Measurements from ENCODE around the gene UNKL.

UNKL gene

GRCh38 chr16:1414532-1415260 is at the start of gene UNKL:
UNKL (minus strand) TSS chr16:1414704; CDS start chr16:1414691, 13 bp downstream.
- DNase-seq (ENCODE audit: low read depth in 2 of 3, low spot score in 1 of 3): peak; percentile 61 to 79 (median 75)

GRCh38 chr16:1461146-1461545 is 46.6 kb upstream of the UNKL start:
- no peak for DNase-seq (ENCODE audit: low read depth in 2 of 3, low spot score in 1 of 3)

- DNase-seq (ENCODE audit: low read depth in 2 of 3, low spot score in 1 of 3): no peak
These were observed 46.2 kb upstream of the UNKL start for GRCh38 chr16:1460602-1461138.

- no peak for DNase-seq (ENCODE audit: low read depth in 2 of 3, low spot score in 1 of 3)
These were observed 45.5 kb upstream of the UNKL start for GRCh38 chr16:1459967-1460366.

- DNase-seq (ENCODE audit: low read depth in 2 of 3, low spot score in 1 of 3): no peak
These were observed 44.5 kb upstream of the UNKL start for GRCh38 chr16:1458977-1459341.

GRCh38 chr16:1458336-1458976 is 44.0 kb upstream of the UNKL start:
- peak; percentile 5 to 33 (median 23) for DNase-seq (ENCODE audit: low read depth in 2 of 3, low spot score in 1 of 3)

- DNase-seq (ENCODE audit: low read depth in 2 of 3, low spot score in 1 of 3): no peak
These were observed 43.2 kb upstream of the UNKL start for GRCh38 chr16:1457489-1458245.

- DNase-seq (ENCODE audit: low read depth in 2 of 3, low spot score in 1 of 3): no peak
These were observed 42.4 kb upstream of the UNKL start for GRCh38 chr16:1456951-1457350.

GRCh38 chr16:1455190-1456171 is 41.0 kb upstream of the UNKL start:
- no peak for DNase-seq (ENCODE audit: low read depth in 2 of 3, low spot score in 1 of 3)

GRCh38 chr16:1454561-1454960 is 40.1 kb upstream of the UNKL start:
- DNase-seq (ENCODE audit: low read depth in 2 of 3, low spot score in 1 of 3): no peak

GRCh38 chr16:1453316-1453715 is 38.8 kb upstream of the UNKL start:
- no peak for DNase-seq (ENCODE audit: low read depth in 2 of 3, low spot score in 1 of 3)

GRCh38 chr16:1452530-1452929 is 38.0 kb upstream of the UNKL start:
- no peak for DNase-seq (ENCODE audit: low read depth in 2 of 3, low spot score in 1 of 3)

GRCh38 chr16:1451702-1452392 is 37.3 kb upstream of the UNKL start:
- DNase-seq (ENCODE audit: low read depth in 2 of 3, low spot score in 1 of 3): no peak

- DNase-seq (ENCODE audit: low read depth in 2 of 3, low spot score in 1 of 3): no peak
These were observed 36.3 kb upstream of the UNKL start for GRCh38 chr16:1450841-1451240.

- DNase-seq (ENCODE audit: low read depth in 2 of 3, low spot score in 1 of 3): no peak
These were observed 35.7 kb upstream of the UNKL start for GRCh38 chr16:1450218-1450617.

- no peak for DNase-seq (ENCODE audit: low read depth in 2 of 3, low spot score in 1 of 3)
These were observed 34.8 kb upstream of the UNKL start for GRCh38 chr16:1449201-1449788.

- DNase-seq (ENCODE audit: low read depth in 2 of 3, low spot score in 1 of 3): no peak
These were observed 34.1 kb upstream of the UNKL start for GRCh38 chr16:1448536-1449116.

- no peak for DNase-seq (ENCODE audit: low read depth in 2 of 3, low spot score in 1 of 3)
These were observed 33.5 kb upstream of the UNKL start for GRCh38 chr16:1447965-1448364.

Data from stimulated activated CD4-positive, alpha-beta T cell treated with anti-CD3 and anti-CD28 coated beads, Interleukin-12 subunit alpha, Interleukin-12 subunit beta, amount 100 ng/mL, for 48 hours (primary cell).